ENCODE data around the gene SNRPD2. TPM values are rescaled to one million over a fixed set of nuclear protein-coding genes. Genes with fewer than 3 reads are reported as not detected.

The SNRPD2 gene
- total RNA-seq, 1 donor from 2014 or later = 471 TPM

GRCh38 chr19:45705710-45706415 lies 14.1 kb upstream of the SNRPD2 start:
- no peak for TF ChIP-seq CTCF (conservative IDR thresholded peaks at IDR 0.05)
- no peak overlapping the region for H3K4me3 Mint-ChIP-seq
- no peak overlapping the region for H3K27ac Mint-ChIP-seq
- peaks cover 8% of the 10 kb centered on the region for H3K36me3 Mint-ChIP-seq
- no peak for DNase-seq (ENCODE audit: extremely low spot score, unreplicated experiment)
- no peaks in the 10 kb centered on the region for H3K27me3 Mint-ChIP-seq
- H3K9me3 Mint-ChIP-seq = no peaks in the 10 kb centered on the region
- H3K4me1 Mint-ChIP-seq (ENCODE audit: unreplicated experiment) = peaks cover 5% of the 10 kb centered on the region

GRCh38 chr19:45705115-45705514 lies 13.4 kb upstream of the SNRPD2 start:
- H3K9me3 Mint-ChIP-seq = no peaks in the 10 kb centered on the region
- peaks cover 3% of the 10 kb centered on the region for H3K36me3 Mint-ChIP-seq
- TF ChIP-seq CTCF (conservative IDR thresholded peaks at IDR 0.05) = no peak
- H3K4me3 Mint-ChIP-seq = no peak overlapping the region
- H3K4me1 Mint-ChIP-seq (ENCODE audit: unreplicated experiment) = no peaks in the 10 kb centered on the region
- no peak overlapping the region for H3K27ac Mint-ChIP-seq
- no peak for DNase-seq (ENCODE audit: extremely low spot score, unreplicated experiment)
- no peaks in the 10 kb centered on the region for H3K27me3 Mint-ChIP-seq

GRCh38 chr19:45701676-45702075 lies 9.9 kb upstream of the SNRPD2 start:
- no peaks in the 10 kb centered on the region for H3K4me1 Mint-ChIP-seq (ENCODE audit: unreplicated experiment)
- no peak overlapping the region for H3K27ac Mint-ChIP-seq
- no peaks in the 10 kb centered on the region for H3K9me3 Mint-ChIP-seq
- no peaks in the 10 kb centered on the region for H3K27me3 Mint-ChIP-seq
- no peak for DNase-seq (ENCODE audit: extremely low spot score, unreplicated experiment)
- TF ChIP-seq CTCF (conservative IDR thresholded peaks at IDR 0.05) = no peak
- H3K36me3 Mint-ChIP-seq = peaks cover 8% of the 10 kb centered on the region
- no peak overlapping the region for H3K4me3 Mint-ChIP-seq

- peaks cover 8% of the 10 kb centered on the region for H3K36me3 Mint-ChIP-seq
- peaks cover 12% of the 10 kb centered on the region for H3K4me1 Mint-ChIP-seq (ENCODE audit: unreplicated experiment)
- peak overlapping the region; percentile 98 for H3K4me3 Mint-ChIP-seq
- H3K27ac Mint-ChIP-seq = peak overlapping the region; percentile 98
- no peaks in the 10 kb centered on the region for H3K27me3 Mint-ChIP-seq
- TF ChIP-seq CTCF (conservative IDR thresholded peaks at IDR 0.05) = peak; percentile 94
- H3K9me3 Mint-ChIP-seq = no peaks in the 10 kb centered on the region
- peak; percentile 87 for DNase-seq (ENCODE audit: extremely low spot score, unreplicated experiment)
These were observed 1.5 kb upstream of the SNRPD2 start for GRCh38 chr19:45693106-45693788.

GRCh38 chr19:45692187-45693105 lies 693 bp upstream of the SNRPD2 start, which contains the start of gene QPCTL:
TSS of gene QPCTL (plus strand) at chr19:45692666. CDS start at chr19:45692704, 38 bp downstream.
- Mint-ChIP-seq H3K27me3 (no peaks in the 10 kb centered on the region), H3K9me3 (no peaks in the 10 kb centered on the region), H3K4me3 (peak within 1 kb of the TSS; percentile 98), H3K36me3 (peaks cover 5% of the 10 kb centered on the region), H3K27ac (peak within 1 kb of the TSS; percentile 98), H3K4me1 (ENCODE audit: unreplicated experiment) (peaks cover 12% of the 10 kb centered on the region)
- no peak for TF ChIP-seq CTCF (conservative IDR thresholded peaks at IDR 0.05)
- peak; percentile 96 for DNase-seq (ENCODE audit: extremely low spot score, unreplicated experiment)

Measured in type B pancreatic cell (in vitro differentiated cells).